ENCODE data around the gene ACKR1. TPM values are rescaled to one million over a fixed set of nuclear protein-coding genes. Genes with fewer than 3 reads are reported as not detected.
A peak's percentile ranks its signal among the peaks of the same experiment; 100 is the strongest.

Gene ACKR1
- total and polyA plus RNA-seq, 9 donors = 0.94 to 3.2 (median 1.6) TPM

GRCh38 chr1:159171688-159172501, 32.8 kb upstream of the ACKR1 start:
- no peak for DNase-seq
- Histone ChIP-seq H3K27me3 (ENCODE audit: control insufficient read depth, insufficient read depth, low read length) (peaks cover 37% of the 10 kb centered on the region), H3K4me3 (ENCODE audit: low read length) (no peak overlapping the region), H3K36me3 (ENCODE audit: control insufficient read depth, insufficient read depth, low read length) (no peaks in the 10 kb centered on the region), H3K4me1 (ENCODE audit: control insufficient read depth, insufficient read depth, low read length) (peaks cover 8% of the 10 kb centered on the region), H3K27ac (ENCODE audit: low read length) (no peak overlapping the region), H3K9me3 (replicated peaks; ENCODE audit: control insufficient read depth, low read depth, low read length) (no peaks in the 10 kb centered on the region)
- WGBS (ENCODE audit: insufficient coverage) = 0% methylated on average over 30 of the region's 49 CpGs

GRCh38 chr1:159172614-159173291, 31.9 kb upstream of the ACKR1 start:
- no peak for DNase-seq
- 0% methylated on average over 6 of the region's 17 CpGs for WGBS (ENCODE audit: insufficient coverage)
- Histone ChIP-seq H3K4me1 (ENCODE audit: control insufficient read depth, insufficient read depth, low read length) (peaks cover 8% of the 10 kb centered on the region), H3K4me3 (ENCODE audit: low read length) (no peak overlapping the region), H3K27ac (ENCODE audit: low read length) (no peak overlapping the region), H3K9me3 (replicated peaks; ENCODE audit: control insufficient read depth, low read depth, low read length) (no peaks in the 10 kb centered on the region), H3K27me3 (ENCODE audit: control insufficient read depth, insufficient read depth, low read length) (peaks cover 36% of the 10 kb centered on the region), H3K36me3 (ENCODE audit: control insufficient read depth, insufficient read depth, low read length) (no peaks in the 10 kb centered on the region)

- no peaks in the 10 kb centered on the region for H3K9me3 ChIP-seq (replicated peaks; ENCODE audit: control insufficient read depth, low read depth, low read length)
- peaks cover 33% of the 10 kb centered on the region for H3K27me3 ChIP-seq (ENCODE audit: control insufficient read depth, insufficient read depth, low read length)
- H3K4me3 ChIP-seq (ENCODE audit: low read length) = no peak overlapping the region
- no peak overlapping the region for H3K27ac ChIP-seq (ENCODE audit: low read length)
- DNase-seq = no peak
- no peaks in the 10 kb centered on the region for H3K36me3 ChIP-seq (ENCODE audit: control insufficient read depth, insufficient read depth, low read length)
- peaks cover 8% of the 10 kb centered on the region for H3K4me1 ChIP-seq (ENCODE audit: control insufficient read depth, insufficient read depth, low read length)
- WGBS (ENCODE audit: insufficient coverage) = 0% methylated on average over 4 of the region's 7 CpGs
These were observed 31.4 kb upstream of the ACKR1 start for GRCh38 chr1:159173320-159173719.

DNA sequence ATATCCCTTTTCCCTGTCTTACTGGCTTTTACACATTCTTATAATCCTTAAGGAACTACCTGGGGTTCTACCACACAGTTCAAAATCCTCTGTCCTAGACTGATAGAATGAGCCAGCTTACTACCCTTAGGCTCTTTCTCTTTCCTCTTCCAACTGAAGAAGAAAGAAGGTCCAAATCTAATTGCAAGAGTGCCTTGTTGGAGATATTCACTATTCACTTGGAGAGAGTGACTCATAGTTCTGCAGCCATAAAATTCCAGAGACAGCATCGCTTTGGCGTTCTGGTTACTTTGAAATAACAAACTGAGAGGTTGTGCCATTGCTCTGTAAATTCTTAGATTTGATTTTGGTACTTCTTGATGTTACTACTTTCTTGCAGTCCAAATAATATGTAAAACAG, 29.1 kb upstream of the ACKR1 start:
- Histone ChIP-seq H3K27me3 (ENCODE audit: control insufficient read depth, insufficient read depth, low read length) (peaks cover 30% of the 10 kb centered on the region), H3K36me3 (ENCODE audit: control insufficient read depth, insufficient read depth, low read length) (no peaks in the 10 kb centered on the region), H3K27ac (ENCODE audit: low read length) (no peak overlapping the region), H3K4me1 (ENCODE audit: control insufficient read depth, insufficient read depth, low read length) (peaks cover 8% of the 10 kb centered on the region), H3K9me3 (replicated peaks; ENCODE audit: control insufficient read depth, low read depth, low read length) (no peaks in the 10 kb centered on the region), H3K4me3 (ENCODE audit: low read length) (no peak overlapping the region)
- WGBS (ENCODE audit: insufficient coverage) = no CpG with 5 or more reads among the region's 2 CpGs
- no peak for DNase-seq

GRCh38 chr1:159177272-159177907, 27.3 kb upstream of the ACKR1 start:
- 0% methylated on average over 2 of the region's 3 CpGs for WGBS (ENCODE audit: insufficient coverage)
- Histone ChIP-seq H3K9me3 (replicated peaks; ENCODE audit: control insufficient read depth, low read depth, low read length) (no peaks in the 10 kb centered on the region), H3K36me3 (ENCODE audit: control insufficient read depth, insufficient read depth, low read length) (no peaks in the 10 kb centered on the region), H3K4me1 (ENCODE audit: control insufficient read depth, insufficient read depth, low read length) (peaks cover 3% of the 10 kb centered on the region), H3K27ac (ENCODE audit: low read length) (no peak overlapping the region), H3K27me3 (ENCODE audit: control insufficient read depth, insufficient read depth, low read length) (peaks cover 17% of the 10 kb centered on the region), H3K4me3 (ENCODE audit: low read length) (no peak overlapping the region)
- peak; percentile 88 for DNase-seq

DNA sequence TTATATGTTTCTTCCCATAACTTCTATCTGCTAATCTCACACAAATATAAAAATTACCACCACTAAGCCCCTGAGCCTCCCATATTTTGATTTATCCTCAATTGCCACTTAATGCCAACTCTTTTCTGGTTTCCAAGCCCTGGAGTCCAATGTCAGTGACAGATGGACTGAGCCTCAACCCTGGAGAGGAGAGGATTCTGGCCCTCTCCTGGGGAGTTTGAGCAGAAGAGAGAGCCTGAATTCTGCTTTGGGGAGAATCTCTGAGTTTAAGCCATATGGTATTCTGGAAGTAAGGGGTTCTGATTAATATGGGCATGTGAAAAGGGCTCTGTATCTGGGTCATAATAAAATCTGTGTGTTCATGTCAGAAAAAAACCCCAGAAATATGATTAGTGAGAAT, 24.8 kb upstream of the ACKR1 start:
- H3K27me3 ChIP-seq (ENCODE audit: control insufficient read depth, insufficient read depth, low read length) = peaks cover 5% of the 10 kb centered on the region
- no peak for DNase-seq
- H3K27ac ChIP-seq (ENCODE audit: low read length) = no peak overlapping the region
- H3K36me3 ChIP-seq (ENCODE audit: control insufficient read depth, insufficient read depth, low read length) = no peaks in the 10 kb centered on the region
- H3K4me3 ChIP-seq (ENCODE audit: low read length) = no peak overlapping the region
- no peaks in the 10 kb centered on the region for H3K4me1 ChIP-seq (ENCODE audit: control insufficient read depth, insufficient read depth, low read length)
- H3K9me3 ChIP-seq (replicated peaks; ENCODE audit: control insufficient read depth, low read depth, low read length) = no peaks in the 10 kb centered on the region

DNA sequence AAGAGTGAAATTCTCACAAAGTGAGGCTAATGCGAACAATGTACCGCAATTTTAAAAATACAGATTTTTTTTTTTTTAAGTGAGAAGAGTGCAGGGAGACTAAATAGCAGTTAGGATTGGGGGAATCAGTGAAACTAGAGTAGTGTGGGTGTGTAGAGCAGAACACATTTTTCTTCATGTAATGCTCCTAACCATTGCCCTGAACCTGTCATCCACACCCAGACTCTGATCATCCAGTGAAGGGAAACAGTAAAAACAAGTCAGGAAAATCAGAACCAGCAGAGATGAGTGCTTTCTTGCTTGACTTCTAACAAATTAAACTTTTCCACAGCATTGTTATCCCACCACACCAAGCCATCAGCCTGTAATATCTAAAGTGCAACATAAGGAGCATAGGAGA, 24.2 kb upstream of the ACKR1 start:
- peaks cover 5% of the 10 kb centered on the region for H3K27me3 ChIP-seq (ENCODE audit: control insufficient read depth, insufficient read depth, low read length)
- H3K9me3 ChIP-seq (replicated peaks; ENCODE audit: control insufficient read depth, low read depth, low read length) = no peaks in the 10 kb centered on the region
- H3K27ac ChIP-seq (ENCODE audit: low read length) = no peak overlapping the region
- H3K4me3 ChIP-seq (ENCODE audit: low read length) = no peak overlapping the region
- DNase-seq = no peak
- 93% methylated on average over 2 of the region's 2 CpGs for WGBS (ENCODE audit: insufficient coverage)
- H3K36me3 ChIP-seq (ENCODE audit: control insufficient read depth, insufficient read depth, low read length) = no peaks in the 10 kb centered on the region
- no peaks in the 10 kb centered on the region for H3K4me1 ChIP-seq (ENCODE audit: control insufficient read depth, insufficient read depth, low read length)

GRCh38 chr1:159181328-159182024, 23.2 kb upstream of the ACKR1 start:
- Histone ChIP-seq H3K4me1 (ENCODE audit: control insufficient read depth, insufficient read depth, low read length) (no peaks in the 10 kb centered on the region), H3K27me3 (ENCODE audit: control insufficient read depth, insufficient read depth, low read length) (peaks cover 5% of the 10 kb centered on the region), H3K9me3 (replicated peaks; ENCODE audit: control insufficient read depth, low read depth, low read length) (no peaks in the 10 kb centered on the region), H3K36me3 (ENCODE audit: control insufficient read depth, insufficient read depth, low read length) (no peaks in the 10 kb centered on the region), H3K4me3 (ENCODE audit: low read length) (no peak overlapping the region), H3K27ac (ENCODE audit: low read length) (no peak overlapping the region)
- WGBS (ENCODE audit: insufficient coverage) = 8% methylated on average over 3 of the region's 4 CpGs
- DNase-seq = no peak

GRCh38 chr1:159184201-159184600, 20.5 kb upstream of the ACKR1 start:
- no peak overlapping the region for H3K4me3 ChIP-seq (ENCODE audit: low read length)
- no peaks in the 10 kb centered on the region for H3K36me3 ChIP-seq (ENCODE audit: control insufficient read depth, insufficient read depth, low read length)
- H3K27me3 ChIP-seq (ENCODE audit: control insufficient read depth, insufficient read depth, low read length) = peaks cover 18% of the 10 kb centered on the region
- DNase-seq = no peak
- peaks cover 3% of the 10 kb centered on the region for H3K4me1 ChIP-seq (ENCODE audit: control insufficient read depth, insufficient read depth, low read length)
- no peaks in the 10 kb centered on the region for H3K9me3 ChIP-seq (replicated peaks; ENCODE audit: control insufficient read depth, low read depth, low read length)
- WGBS (ENCODE audit: insufficient coverage) = no CpG with 5 or more reads among the region's 2 CpGs
- H3K27ac ChIP-seq (ENCODE audit: low read length) = no peak overlapping the region

DNA sequence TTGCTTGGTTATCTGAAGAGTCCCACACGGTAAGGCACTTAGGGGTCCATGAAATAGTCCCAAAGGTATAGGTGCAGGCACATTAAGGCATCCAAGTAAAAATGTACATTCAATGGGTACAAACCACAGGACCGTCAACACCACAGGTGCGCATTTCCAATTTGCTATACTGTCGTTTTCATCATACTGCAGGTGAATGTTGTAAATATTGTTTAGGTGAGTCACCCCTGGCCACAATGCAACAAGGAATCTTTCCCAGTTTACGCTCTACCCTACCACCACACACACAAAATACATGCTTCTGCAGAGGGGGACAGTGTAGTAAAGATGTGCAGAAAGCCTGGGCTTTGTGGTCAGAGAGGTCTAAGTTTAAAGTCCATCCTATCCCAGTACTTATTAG, 19.6 kb upstream of the ACKR1 start:
- no peak for DNase-seq
- no peak overlapping the region for H3K4me3 ChIP-seq (ENCODE audit: low read length)
- no peaks in the 10 kb centered on the region for H3K36me3 ChIP-seq (ENCODE audit: control insufficient read depth, insufficient read depth, low read length)
- peaks cover 21% of the 10 kb centered on the region for H3K27me3 ChIP-seq (ENCODE audit: control insufficient read depth, insufficient read depth, low read length)
- peaks cover 3% of the 10 kb centered on the region for H3K4me1 ChIP-seq (ENCODE audit: control insufficient read depth, insufficient read depth, low read length)
- WGBS (ENCODE audit: insufficient coverage) = 90% methylated on average over 1 of the region's 5 CpGs
- no peaks in the 10 kb centered on the region for H3K9me3 ChIP-seq (replicated peaks; ENCODE audit: control insufficient read depth, low read depth, low read length)
- H3K27ac ChIP-seq (ENCODE audit: low read length) = no peak overlapping the region

Measured in muscle of leg (tissue), 11 donors.